ENCODE measurements around the gene WFIKKN1. TPM values are rescaled to one million over a fixed set of nuclear protein-coding genes. Genes with fewer than 3 reads are reported as not detected.
A peak's percentile ranks its signal among the peaks of the same experiment; 100 is the strongest.

Gene WFIKKN1
- total RNA-seq, 1 donor from 2014 or later: 0.47 TPM

DNA sequence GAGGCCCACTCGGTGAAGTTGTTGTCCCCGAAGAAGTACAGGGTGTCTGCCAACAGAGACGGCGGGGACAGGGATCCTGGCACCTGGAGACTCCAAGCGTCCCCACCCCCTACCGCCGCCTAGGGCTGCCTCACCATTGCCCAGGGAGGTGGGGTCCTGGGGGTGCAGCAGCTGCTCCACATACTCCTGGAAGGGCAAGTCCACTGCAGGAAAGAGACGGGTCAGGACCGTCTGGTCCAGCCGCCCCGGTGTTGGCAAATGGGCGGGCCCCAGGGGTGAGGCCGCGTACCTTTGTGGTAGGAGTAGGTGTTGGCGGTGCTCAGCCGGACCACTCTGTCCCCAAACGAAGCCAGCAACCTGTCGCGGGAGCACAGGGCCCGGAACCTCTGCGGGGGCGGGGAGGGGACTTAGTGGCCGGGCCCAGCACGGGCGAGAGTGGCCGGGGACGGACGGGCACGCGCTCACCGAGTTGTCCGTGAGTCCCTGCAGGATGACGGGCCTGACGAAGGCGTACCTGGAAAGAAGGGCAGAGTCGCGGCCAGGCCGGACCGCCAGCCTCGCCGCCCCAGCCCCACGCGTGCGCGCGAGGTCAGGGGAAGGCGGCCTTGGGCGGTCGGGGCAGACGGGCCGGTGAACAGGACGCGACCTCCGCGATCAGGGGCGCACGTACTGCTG is 52.7 kb downstream of the WFIKKN1 start:
- no peak for DNase-seq (ENCODE audit: low spot score)
- Mint-ChIP-seq H3K27ac (ENCODE audit: unreplicated experiment) (peak overlapping the region; percentile 59), H3K9me3 (ENCODE audit: low read depth) (no peaks in the 10 kb centered on the region), H3K4me1 (ENCODE audit: low read depth) (peaks cover 39% of the 10 kb centered on the region), H3K4me3 (ENCODE audit: unreplicated experiment) (peak overlapping the region; percentile 68), H3K36me3 (ENCODE audit: low read depth) (peaks cover 11% of the 10 kb centered on the region), H3K27me3 (ENCODE audit: low read depth) (no peaks in the 10 kb centered on the region)
- TF ChIP-seq, protein P1, sequence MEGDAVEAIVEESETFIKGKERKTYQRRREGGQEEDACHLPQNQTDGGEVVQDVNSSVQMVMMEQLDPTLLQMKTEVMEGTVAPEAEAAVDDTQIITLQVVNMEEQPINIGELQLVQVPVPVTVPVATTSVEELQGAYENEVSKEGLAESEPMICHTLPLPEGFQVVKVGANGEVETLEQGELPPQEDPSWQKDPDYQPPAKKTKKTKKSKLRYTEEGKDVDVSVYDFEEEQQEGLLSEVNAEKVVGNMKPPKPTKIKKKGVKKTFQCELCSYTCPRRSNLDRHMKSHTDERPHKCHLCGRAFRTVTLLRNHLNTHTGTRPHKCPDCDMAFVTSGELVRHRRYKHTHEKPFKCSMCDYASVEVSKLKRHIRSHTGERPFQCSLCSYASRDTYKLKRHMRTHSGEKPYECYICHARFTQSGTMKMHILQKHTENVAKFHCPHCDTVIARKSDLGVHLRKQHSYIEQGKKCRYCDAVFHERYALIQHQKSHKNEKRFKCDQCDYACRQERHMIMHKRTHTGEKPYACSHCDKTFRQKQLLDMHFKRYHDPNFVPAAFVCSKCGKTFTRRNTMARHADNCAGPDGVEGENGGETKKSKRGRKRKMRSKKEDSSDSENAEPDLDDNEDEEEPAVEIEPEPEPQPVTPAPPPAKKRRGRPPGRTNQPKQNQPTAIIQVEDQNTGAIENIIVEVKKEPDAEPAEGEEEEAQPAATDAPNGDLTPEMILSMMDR (IDR thresholded peaks at IDR 0.05): no peak

Other genes starting within 250 kb of the WFIKKN1 start
- gene PGAP6, start 249.0 kb upstream of the WFIKKN1 start, total RNA-seq: 49.5 to 61.2 TPM (median 59.7 TPM) in 3 replicates
- gene NME4, start 233.8 kb upstream of the WFIKKN1 start, total RNA-seq: 176 to 246 TPM (median 231 TPM) in 3 replicates
- 21.8 to 25.1 TPM (median 22.2 TPM) in 3 replicates for gene DECR2, start 229.1 kb upstream of the WFIKKN1 start, total RNA-seq
- gene RAB11FIP3, start 205.3 kb upstream of the WFIKKN1 start, total RNA-seq: 41.9 to 52.4 TPM (median 45.1 TPM) in 3 replicates
- 28.8 to 32.0 TPM (median 29.7 TPM) in 3 replicates for gene CAPN15, start 103.3 kb upstream of the WFIKKN1 start, total RNA-seq
- gene PRR35, start 70.6 kb upstream of the WFIKKN1 start, total RNA-seq: not detected in 3 replicates
- not detected in 3 replicates for gene NHLRC4, start 64.0 kb upstream of the WFIKKN1 start, total RNA-seq
- gene PIGQ, start 61.0 kb upstream of the WFIKKN1 start, total RNA-seq: 34.1 to 57.1 TPM (median 37.3 TPM) in 3 replicates
- gene RAB40C, start 40.9 kb upstream of the WFIKKN1 start, total RNA-seq: 15.2 to 19.6 TPM (median 19.6 TPM) in 3 replicates
- 58.9 to 68.5 TPM (median 68.1 TPM) in 3 replicates for gene METTL26, start 5.3 kb downstream of the WFIKKN1 start, total RNA-seq
- gene MCRIP2, start 10.8 kb downstream of the WFIKKN1 start, total RNA-seq: 10.4 to 16.9 TPM (median 15.3 TPM) in 3 replicates
- 17.0 to 36.6 TPM (median 19.2 TPM) in 3 replicates for gene WDR90, start 18.4 kb downstream of the WFIKKN1 start, total RNA-seq
- gene RHOT2, start 37.1 kb downstream of the WFIKKN1 start, total RNA-seq: 101 to 109 TPM (median 106 TPM) in 3 replicates
- gene RHBDL1, start 44.7 kb downstream of the WFIKKN1 start, total RNA-seq: 1.9 to 3.5 TPM (median 3.0 TPM) in 3 replicates
- 89.7 to 139 TPM (median 96.1 TPM) in 3 replicates for gene STUB1, start 49.4 kb downstream of the WFIKKN1 start, total RNA-seq
- gene JMJD8, start 53.3 kb downstream of the WFIKKN1 start, total RNA-seq: 38.8 to 56.5 TPM (median 39.2 TPM) in 3 replicates
- gene WDR24, start 59.4 kb downstream of the WFIKKN1 start, total RNA-seq: 12.6 to 17.7 TPM (median 13.7 TPM) in 3 replicates
- gene FBXL16, start 74.8 kb downstream of the WFIKKN1 start, total RNA-seq: 0.53 to 0.87 TPM (median 0.82 TPM) in 3 replicates
- 50.7 to 62.3 TPM (median 58.5 TPM) in 3 replicates for gene METRN, start 84.1 kb downstream of the WFIKKN1 start, total RNA-seq
- gene ANTKMT, start 90.2 kb downstream of the WFIKKN1 start, total RNA-seq: 31.6 to 42.4 TPM (median 38.2 TPM) in 3 replicates
- gene CCDC78, start 95.5 kb downstream of the WFIKKN1 start, total RNA-seq: 1.8 to 3.9 TPM (median 2.5 TPM) in 3 replicates
- 7.9 to 20.6 TPM (median 15.0 TPM) in 3 replicates for gene HAGHL, start 96.1 kb downstream of the WFIKKN1 start, total RNA-seq
- 20.5 to 26.6 TPM (median 22.1 TPM) in 3 replicates for gene CIAO3, start 110.0 kb downstream of the WFIKKN1 start, total RNA-seq
- 0.41 TPM in 1 of 3 replicates, not detected in the others for gene MSLN, start 129.7 kb downstream of the WFIKKN1 start, total RNA-seq
- 17.6 to 21.6 TPM (median 19.6 TPM) in 3 replicates for gene RPUSD1, start 157.4 kb downstream of the WFIKKN1 start, total RNA-seq
- 12.8 to 35.9 TPM (median 13.3 TPM) in 3 replicates for gene CHTF18, start 157.6 kb downstream of the WFIKKN1 start, total RNA-seq
- gene GNG13, start 169.7 kb downstream of the WFIKKN1 start, total RNA-seq: not detected in 3 replicates